GM21737 (cell line): ENCODE results near the gene KIF1C.

Experiments used
- ATAC-seq: cut with Tn5 transposase; IDR thresholded peaks from one replicate; pipeline ENCODE4 v1.9.1; 2021; ENCODE audit warnings: mild to moderate bottlenecking, moderate library complexity; ENCODE audit not compliant: unreplicated experiment

Gene KIF1C

DNA sequence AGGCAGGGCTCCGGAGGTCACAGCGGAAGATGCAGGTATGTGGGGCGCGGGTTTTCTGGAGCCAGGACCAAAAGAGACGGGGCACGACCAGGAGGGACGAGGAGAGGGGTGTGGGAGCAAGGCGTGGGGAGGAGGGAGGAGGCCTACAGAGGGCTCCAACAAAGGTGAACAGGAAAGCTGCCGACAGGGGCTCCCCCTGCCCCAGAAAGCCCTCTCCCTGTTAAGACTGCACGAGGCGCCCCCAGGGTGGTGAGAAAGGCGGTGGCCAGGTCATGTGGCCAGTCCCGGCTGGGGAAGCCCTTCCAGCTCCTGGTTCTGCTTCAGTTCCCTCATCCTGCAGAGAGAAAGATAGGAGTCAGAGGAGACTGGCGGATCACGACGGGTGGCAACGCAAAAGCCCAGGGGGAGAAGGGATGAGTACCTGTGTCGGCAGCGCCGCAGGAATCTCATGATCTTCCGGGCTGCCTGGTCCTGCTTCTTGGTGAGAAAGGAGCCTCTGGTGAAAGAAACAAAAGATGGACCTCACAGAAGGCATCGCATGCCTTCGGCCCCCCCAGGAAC is 29.2 kb upstream of the KIF1C start:
- ATAC-seq: no peak

DNA sequence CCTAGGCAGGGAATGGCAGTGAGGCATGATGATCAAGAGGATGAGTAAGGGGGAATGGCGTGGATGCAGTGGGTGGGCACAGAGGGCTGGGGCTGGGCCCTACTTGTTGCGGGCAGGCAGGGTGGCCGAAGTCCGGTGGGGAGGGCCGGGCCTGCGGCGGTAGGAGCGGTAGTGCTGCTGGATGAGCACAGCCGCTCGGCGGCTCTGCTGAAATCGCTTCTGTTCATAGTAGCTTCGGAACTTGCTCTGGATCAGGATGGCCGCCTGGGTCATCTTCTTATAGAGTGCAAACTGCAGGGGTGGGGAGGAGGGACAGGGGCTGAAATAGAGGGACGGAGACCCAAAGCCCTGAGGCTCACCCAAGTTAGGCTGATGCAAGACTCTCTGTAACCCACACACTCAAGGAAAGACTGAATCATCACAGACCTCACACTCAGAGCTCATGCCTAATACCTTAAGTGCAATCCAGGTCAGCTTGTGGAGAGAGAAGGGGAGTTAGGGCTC is 28.7 kb upstream of the KIF1C start:
- ATAC-seq: no peak

DNA sequence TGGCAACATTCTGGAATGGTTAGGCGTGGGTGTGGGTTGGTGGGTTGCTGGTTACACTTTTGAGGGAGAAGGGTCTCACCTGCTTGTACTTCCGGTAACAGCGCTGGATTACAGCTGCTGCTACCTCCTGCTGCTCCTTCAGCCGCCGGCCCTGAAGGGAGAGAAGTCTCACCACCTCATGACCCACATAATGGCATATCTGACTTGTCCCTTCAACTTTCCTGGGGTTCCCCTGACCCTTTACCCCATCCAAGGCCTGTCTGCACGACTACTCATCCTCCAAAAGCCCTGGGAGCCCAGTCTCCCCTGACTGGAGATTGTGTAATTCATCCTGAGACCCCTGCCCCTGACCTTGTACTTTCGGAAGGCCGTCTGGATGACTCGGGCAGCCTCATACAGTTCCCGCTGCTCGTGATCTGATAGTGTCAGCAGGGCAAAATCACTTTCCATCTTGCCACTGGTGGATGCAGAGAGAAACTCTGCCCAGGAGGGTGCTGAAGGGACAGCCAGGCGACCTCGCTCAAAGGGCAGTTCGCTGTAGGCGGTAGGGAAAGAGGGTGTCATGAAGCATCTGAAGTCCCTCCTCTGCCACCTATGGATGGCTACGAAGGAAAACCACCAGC is 28.1 kb upstream of the KIF1C start:
- ATAC-seq: no peak

DNA sequence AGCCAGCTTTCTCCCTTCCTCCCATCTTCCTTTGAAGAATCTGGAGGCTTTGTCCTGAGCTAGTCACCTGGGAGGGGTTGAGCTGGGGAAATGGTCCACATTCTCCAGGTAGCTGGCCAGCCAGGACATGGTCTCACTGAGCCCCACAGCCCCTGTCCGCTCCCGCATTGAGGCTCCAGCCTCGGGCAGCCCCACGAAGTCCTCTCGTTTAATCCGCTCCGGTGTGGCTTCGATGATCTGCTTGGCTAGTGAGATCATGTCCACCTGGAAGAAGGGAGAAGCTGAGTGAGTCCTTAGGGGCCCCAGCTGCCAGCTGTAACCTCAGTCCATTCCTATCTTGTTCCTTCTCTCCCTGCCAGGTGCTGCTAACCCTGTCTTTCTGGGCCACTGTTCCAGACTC is 27.5 kb upstream of the KIF1C start:
- ATAC-seq: no peak

DNA sequence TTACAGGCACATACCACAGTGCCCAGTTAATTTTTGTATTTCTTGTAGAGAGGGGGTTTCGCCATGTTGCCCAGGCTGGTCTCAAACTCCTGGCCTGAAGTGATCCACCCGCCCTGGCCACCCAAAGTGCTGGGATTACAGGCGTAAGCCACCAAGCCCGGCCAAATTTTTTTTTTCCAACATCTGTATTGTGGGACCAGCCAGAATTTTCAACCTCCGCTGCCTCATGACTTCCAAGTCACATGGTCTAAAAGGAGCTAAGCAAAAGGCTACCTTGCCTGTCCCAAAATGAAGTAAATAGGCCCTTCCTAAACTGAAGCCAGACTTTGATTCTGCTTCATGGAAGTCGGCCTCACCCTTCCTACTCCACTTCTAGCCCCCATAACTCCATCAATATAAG is 25.9 kb upstream of the KIF1C start:
- ATAC-seq: no peak

DNA sequence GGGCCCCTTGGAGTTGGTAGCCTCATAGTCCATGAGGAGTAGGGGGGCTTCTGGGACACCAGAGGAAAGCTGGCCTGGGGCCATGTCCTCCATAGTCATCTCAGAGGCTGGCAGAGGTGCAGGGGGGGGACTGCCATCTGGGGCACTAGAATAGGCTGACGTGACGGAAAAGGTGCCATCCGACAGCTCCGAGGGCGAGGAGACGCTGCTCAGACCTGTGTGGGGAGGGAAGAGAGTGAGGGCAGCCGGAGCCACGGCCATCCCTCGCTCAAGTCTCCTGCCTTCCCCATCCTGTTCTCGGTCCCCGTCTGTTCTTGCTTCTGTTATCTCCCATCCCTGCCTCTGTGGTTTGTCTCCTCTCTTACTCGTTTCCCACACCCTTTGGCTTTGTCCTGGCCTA is 25.4 kb upstream of the KIF1C start:
- no peak for ATAC-seq

DNA sequence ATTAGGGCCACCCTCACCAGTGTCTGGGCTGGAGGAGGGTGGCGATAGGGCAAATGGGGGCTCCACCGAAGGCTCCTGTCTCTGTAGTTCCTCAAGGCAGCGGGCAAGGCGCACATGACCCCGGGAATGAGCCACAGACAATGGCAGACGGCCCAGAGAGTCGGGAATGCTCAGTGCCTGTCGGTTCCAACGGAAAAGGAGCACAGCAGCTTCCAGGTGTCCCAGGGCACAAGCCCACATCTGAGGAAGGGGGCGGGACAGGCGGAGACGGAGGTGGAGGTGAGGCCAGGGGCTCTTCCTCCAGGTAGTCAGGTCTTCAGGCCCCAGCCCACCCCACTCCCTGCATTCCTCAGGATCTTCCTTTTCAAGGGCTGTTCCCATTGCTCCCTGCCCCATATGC is 25.0 kb upstream of the KIF1C start:
- ATAC-seq: no peak

DNA sequence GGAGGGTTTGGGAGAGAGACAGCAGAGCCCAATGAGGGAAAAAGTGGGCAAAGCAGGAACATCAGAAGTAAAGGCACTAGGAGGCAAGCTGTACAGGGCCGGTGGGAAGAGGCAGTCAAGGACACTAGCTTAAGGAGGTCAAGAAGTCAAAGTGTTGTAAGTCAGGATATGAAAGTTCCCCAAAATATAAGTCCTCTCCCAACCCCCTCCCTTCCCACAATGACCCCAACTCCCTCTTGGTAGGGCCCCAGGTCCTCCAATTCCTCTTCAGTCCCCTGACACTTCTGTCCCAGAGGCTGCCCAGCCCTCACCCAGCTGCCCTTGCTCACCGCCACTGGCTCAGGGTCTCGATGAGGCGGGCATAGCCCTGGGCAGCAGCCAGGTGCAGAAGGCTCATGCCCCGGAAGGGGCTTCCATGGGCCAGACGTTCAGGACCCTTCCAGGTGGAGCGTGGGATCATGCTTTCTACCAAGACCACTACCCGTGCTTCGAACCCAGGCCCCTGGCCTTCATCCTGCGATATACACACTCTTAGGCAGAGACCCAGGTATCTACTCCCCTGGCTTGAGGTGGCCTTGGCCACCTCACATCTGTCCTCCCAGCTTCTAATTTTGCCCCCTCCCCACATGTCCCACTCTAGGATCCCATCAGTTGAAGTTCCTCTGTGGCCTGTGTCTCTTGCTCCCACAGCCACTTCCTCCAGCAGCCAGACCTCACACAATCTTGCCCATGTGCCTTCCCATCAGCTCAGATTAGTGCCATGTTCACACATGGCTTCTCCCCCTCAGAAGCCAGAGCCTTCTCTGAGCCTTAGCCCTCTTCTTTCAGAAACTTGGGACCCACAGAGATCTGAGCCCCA is 24.3 kb upstream of the KIF1C start:
- ATAC-seq: no peak

DNA sequence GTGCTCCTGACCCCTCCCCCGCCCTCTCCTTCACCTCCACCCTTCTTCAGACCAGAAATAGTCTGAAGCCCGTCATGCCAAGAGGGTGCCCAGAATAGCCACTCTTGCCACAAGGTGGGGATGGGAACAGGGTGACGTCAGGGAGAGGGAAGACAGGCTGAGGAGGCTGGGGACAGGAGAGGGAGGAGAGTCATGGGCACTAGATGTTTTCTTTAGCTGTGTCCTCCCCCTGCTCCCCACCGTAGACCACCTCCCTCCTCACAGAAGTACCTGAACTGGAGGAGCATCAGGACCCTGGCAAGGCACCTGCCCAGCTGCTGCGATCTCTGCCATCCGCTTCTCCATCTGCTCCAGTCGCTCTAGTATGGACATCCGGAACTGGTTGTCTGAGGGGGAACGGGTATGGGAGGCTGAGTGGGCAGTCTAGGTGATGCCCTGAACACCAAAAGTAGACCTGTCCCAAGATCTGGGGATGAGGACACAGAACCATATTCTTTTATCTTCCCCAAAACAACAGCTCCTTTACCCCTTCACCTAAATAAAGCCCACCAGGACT is 23.6 kb upstream of the KIF1C start:
- no peak for ATAC-seq

DNA sequence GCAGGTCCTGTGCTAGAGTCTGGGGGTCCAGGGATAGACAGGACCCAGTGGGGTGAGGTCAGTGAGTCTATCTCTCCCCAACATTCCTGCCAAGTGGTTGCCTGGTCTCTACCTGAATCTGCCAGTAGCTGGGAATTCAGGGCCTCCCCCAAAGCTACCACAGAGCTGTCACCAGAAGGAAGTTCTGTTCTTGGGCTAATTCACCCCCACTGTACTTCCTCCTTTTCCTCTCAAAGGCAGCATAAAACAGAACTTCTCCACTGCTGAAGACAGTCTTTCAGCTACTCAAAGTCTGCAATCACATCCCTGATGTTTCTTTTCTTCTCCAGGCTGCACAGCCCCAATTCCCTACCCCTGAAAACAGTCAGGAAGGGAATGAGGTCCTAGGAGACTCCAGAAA is 19.0 kb upstream of the KIF1C start:
- ATAC-seq: no peak

DNA sequence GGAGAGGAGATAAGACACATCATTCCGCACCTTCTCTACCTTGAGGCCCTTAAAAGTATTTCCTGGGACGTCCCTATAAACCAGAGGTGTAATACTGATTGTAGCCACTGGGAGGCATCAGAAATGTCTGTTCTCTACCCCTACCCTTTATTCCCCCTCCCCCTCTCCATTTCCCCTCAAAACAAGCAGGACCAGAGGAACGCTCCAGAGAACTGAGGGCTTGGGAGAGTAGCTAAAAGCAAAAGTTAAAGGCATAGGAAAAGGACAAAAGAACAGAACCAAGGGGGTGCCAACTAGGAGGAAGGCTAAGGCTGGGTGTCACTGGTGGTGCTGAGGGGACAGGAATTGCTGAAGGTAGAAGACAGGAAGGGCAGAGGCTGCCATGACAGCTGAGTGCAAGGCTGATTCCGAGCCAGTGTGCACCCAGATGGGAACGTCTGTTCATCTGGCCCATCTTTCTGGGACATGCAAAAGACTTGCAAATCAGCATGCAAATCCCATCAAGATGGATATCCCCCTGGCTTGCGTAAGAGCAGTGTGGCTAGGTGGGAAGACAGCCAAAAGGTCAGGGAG is 17.0 kb upstream of the KIF1C start:
- no peak for ATAC-seq

DNA sequence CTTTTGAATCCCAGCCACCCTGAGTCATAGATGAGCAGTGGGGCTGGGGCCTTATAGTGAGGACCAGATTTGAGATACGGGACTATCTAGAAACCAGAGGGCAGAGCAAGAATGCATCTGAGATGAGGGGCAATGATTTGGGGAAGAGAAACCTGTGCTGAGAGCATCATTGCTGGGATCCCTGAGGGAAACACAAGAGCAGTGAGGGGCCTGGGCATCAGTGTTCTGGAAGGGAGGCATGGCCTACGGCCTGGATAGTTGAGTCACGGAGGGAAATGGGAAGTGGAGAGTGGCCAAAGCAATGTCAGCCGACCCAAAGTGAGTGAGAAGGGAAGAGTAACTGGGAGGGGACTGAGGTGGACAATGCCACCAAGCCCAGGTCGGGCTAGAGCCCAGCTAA is 15.4 kb upstream of the KIF1C start:
- no peak for ATAC-seq

DNA sequence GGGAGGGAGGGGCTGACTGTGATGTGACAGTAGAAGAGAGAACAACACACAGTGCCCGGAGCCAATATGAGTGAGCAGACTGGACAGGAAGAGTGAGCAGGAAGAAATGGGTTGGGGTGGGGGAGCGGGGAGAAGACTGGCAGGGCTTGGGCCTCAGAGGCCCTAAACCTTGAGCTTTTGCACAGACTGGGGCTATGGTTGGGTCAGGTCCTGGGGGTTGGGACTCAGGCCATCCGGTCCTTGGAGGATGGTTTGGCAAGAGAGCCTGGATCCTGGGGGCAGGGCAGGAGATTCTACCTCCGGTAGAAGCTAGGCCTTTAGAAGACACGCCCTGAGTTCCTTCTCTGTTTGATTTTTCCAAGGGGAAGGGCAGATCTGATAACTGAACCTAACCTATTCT is 11.3 kb upstream of the KIF1C start:
- ATAC-seq: no peak

DNA sequence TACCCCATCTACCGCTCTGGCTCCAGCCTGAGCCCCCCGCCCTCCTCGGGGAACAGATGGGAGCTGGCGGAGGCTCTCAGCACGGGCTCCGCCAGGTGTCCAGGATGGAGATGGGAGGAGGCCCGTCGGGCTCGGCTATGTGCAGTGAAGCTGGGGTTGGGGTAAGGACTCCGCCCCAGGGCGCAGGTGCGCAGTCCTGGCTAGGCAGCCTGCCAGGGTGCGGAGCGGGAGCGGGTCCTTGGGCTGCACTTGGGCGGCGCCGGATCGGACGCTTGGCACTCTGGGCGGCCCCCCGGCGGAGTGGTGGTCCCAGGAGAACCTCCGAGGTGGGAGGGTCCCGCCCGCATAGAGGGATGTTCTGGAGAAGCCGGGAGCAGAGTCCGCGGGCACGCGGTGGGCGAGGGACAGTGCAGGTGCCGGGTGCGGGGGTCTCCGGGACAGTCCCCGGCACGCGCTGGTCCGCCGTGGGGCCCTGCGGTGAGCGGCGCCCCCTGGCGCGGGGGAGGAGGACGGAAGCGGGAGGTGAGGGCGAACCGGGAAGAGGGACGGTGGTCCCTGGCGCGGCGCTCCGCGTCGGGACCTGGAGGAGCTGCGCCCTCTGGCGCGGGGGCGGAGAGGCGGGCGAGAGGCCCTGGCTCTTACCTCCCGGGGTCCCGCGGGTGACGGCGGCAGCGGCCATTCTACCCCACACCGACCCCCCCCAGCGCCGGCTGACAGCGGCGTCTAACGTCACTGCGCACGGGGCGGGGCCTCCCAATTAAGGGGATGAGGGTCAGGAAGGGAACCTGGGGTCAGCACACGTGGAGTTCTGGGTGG is 10.6 kb upstream of the KIF1C start, which contains the start of gene CAMTA2:
Gene CAMTA2, minus strand, starts transcription at position 725 of the 816 bp plus-strand sequence. CDS start 1,453 bp downstream, outside the sequence.
- ATAC-seq: peak; percentile 54

DNA sequence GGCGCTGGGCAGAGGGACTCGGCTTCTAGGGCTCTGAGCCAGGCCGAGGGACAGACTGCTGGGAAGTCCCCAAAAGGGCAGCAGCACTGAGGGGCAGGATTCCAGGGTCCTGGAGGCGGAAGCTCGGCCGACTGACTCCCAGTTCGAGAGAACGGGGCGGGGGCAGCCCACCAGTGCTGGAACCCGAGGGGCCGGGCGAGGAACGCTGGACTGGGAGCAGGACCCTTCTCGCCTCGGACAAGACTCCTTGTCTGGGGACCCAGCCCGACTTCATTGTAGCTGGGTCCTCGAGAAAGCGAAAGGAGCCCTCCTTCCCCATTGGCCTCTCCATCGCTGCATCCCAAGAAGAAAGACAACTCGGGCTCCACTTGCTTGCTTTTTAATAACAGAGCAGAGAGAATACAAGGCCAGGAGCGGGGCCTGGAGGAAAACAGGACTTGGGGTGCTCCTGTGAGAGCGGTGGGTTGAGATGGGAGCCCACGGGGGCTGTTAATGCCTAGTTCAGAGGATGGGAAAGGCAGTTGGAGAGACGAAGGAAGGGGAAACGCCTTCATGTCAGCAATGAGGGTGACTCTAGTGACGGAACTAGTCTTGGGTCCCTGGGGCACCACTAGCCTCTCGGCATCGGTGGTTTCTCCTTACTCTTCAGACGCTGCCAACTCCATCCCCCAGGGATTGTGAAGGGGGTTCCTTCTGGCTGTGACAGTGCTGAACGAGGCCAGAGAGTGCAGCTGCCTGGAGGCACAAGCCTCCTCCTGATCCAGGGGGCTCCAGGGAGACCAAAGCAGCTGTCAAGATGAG is 9.8 kb upstream of the KIF1C start:
- peak; percentile 9 for ATAC-seq

DNA sequence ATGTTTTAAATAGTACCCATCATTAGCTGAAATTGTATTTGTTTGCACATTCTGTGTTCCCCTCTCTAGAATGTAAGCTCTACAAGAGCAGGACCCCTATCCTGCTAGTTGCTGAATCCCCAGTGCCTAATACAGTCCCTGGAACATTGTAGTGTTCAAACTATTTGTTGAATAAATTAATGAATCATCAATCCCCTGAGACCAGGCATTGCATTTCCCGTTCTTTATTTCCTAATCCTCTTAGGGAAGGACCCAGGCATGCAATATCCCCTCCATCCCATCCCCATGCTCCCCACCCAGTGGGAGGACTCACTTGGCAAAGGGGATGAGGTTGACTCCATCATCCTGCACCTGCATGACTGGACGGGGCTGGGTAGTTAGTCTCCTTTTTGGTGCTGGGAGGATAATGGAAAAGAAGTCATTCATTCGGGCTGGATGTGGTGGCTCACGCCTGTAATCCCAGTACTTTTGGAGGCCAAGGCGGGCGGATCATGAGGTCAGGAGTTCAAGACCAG is 3.6 kb upstream of the KIF1C start:
- ATAC-seq: no peak

DNA sequence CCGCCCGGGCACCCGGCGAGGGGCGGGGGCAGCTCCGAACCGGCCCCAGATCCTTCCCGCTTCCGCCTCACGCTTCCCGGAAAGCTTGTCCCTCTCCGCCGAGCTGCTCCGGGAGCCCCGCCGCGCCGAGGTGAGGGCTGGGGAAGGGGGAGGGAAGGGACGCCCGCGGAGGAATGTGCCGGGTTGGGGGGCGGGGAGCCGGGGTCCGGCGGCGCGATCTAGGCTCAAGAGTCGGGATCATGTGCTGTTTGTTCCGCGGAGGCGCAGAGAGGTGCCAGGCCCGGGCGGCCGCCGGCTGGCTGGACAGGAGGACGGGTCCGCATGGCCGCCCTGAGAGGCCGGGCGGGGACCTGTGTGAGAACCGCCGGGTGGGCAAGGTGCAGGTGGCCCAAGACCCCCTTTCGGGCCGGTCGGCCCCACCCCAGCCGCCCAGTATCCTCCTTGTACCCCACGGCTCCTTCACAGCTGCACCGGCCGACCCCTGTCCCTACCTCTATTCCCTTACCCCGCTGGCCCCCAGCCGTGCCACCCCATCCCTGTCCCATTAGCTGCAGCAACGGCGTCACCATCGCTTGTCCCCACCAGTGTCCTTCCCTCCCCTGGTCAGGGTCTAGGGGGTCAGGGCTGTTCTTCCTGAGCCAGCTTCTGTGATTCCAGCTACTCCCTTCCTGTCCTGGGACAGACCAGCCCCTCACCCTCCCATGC is 429 bp downstream of the KIF1C start:
- ATAC-seq: no peak

DNA sequence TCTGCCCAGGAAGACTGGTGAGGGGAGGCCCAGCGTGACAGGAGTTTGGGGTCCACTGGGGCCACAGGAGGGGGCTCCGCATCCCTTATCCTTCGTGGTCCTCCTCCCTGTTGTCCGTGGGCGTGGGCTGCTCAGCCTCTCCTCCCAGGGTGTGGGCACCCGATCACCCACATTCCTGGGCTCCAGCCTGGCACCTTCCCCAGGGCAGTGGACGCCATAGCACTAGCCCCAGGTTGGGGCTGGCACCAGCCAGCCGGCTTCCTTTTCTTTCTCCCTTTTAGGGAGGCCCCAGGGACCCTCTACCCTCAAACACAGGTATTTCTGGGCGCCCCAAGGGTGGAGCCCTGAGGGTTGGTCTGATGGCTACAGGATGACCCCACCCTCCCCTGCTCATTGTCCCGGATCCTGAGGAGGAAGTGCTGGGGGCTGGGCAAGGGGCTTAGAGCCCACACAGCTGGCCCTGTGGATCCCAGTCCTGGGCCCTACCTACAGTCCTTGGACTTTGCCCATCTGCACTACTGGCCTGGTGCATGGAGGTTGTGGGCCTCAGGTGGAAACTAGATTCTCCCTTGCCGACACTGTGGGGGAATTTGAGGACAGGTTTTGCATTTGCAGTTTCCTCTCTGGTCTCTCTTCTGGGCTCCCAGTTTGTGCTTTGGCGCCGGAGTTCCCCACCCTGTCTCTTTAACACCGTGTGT is 1.1 kb downstream of the KIF1C start:
- no peak for ATAC-seq
